GM19043 (cell line): Measurements from ENCODE around the gene ERVFRD-1.
"Not testable (repeated sequence)": the region's sequence is repeated elsewhere in the genome, so short reads cannot be mapped to it uniquely, and the experiment has no call there.

Experiments
- ATAC-seq: cut with Tn5 transposase; IDR thresholded peaks from one replicate; pipeline ENCODE4 v1.9.1; 2021; ENCODE audit warnings: low read depth; ENCODE audit not compliant: unreplicated experiment

Gene ERVFRD-1

DNA sequence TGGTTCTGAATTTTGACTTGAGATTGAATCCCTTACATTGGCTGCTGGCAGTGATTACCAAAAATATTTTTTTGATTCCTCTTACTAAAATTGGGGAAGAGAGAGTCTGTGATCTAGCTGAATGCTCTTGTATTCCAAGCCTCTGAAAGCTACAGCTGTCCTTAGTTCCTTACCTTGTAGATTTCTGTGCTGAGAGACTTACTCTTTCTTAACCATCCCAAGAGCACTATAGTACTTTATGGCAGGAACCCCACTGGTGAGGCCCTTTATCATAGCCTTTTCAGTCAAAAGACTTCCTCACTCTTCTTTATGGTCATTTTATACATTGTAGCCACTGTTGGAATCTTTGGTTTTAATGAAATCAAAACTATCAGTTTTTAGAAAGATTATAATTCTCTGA is 19.1 kb upstream of the ERVFRD-1 start:
- ATAC-seq = no peak

DNA sequence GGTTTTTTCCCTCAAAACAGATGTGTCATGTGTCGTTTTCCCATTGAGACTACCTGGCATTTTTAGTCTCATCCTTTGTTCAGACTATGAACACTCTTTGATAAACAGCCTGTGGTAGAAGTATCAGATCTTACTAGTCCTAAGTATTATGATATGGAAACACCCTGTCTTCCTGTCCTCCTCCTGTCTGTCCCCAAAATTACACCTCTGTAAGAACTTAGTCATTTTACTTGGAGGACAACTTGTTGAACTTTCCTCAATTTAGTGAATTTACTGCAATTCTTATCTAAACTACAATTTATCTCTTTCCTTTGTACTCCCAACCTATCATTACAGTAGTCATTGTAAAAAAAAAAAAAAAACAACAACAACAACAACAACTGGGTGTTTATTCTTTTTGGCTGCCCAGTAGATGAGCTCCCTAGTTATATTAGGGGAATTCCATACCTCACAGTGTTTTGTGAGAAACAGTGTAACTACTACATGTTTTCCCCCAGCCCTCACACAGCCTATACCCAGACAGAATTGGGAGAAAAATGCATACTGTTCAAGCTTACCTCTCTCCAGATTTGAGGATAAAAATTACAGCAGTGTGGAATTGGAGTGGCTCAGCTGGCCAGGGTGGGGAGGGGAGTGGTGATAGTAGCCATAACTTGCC is 18.5 kb upstream of the ERVFRD-1 start:
- no peak for ATAC-seq

DNA sequence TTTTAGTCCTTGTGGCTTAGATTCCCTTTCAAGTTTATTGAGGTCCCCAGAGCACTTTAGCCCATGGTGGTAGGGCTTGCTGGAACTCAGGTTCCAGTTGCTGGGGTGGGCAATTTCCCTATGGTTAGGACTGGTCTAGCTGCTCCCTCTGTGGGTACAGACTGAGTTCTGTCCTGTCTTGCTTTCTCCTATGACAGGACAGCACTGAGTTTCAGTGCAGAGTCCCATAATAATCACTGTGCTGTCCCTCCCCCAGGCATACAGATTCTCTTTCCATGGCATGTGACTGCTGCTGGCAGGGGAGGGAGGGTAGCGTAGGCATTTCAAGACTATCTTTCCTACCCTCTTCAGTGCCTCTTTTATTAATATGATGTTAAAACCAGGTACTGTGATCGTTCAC is 17.1 kb upstream of the ERVFRD-1 start:
- no peak for ATAC-seq

DNA sequence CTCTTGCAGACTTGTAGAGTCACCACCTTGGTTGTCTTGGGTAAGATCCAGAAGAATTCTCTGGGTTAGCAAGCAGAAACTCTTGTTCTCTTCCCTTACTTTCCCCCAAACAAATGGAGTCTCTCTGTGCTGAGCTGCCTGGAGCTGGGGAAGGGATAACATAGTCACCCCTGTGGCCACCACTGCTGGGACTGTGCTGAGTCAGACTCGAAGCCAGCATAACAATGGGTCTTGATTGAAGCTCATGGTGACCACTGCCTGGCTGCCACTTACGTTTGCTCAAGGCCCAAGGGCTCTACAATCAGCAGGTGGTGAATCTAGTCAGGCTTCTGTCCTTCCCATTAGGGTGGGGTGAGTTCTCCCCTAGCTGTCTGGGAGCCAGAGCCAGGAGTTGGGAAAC is 15.4 kb upstream of the ERVFRD-1 start:
- no peak for ATAC-seq

DNA sequence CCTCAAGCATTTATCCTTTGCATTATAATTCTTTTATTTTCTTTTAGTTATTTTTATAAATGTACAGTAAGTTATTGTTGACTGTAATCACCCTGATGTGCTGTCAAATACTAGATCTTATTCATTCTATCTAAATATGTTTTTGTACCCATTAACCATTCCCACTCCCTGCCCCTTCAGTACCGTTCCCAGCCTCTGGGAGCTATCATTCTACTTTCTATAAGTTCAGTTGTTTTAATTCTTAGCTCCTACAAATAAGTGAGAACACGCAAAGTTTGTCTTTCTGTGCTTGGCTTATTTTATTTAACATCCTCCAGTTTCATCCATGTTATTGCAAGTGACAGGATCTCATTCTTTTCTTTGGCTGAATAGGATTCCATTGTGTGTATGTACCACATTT is 12.5 kb upstream of the ERVFRD-1 start:
- no peak for ATAC-seq

DNA sequence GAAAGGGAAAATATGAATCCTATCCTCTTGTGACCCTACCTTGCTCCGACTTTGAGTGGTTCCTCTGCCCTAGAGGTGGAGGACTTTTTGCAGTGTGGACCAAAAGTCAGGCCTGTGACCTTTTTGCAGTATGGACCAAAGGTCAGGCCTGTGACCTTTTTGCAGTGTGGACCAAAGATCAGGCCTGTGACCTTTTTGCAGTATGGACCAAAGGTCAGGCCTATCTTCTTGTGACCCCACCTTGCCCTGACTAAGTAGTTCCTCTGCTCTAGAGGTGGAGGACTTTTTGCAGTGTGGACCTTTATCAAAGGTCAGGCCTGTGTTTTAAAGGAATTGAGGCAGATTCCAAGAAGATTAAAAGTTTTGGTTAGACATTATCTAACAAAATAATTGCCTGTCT is 10.9 kb upstream of the ERVFRD-1 start:
- ATAC-seq = no peak

DNA sequence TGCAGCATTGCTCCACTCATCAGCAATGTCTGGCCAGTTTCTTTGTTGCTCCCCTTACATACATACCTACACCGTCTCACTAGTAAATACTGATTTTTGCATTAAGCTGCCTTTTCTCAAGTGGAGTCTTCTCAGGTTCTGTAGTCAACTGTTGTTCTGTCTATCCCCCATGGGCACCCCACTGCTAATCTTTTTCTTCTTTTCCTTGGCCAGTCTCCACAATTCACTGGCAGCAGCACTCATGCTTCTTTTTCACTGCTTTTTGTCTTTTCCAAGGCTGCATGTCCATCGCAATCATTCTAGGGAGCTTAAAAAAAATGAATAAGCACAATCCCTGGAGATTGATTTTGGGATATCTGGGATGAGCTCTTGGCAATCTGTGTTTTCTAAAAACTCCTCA is 10.3 kb upstream of the ERVFRD-1 start:
- no peak for ATAC-seq

DNA sequence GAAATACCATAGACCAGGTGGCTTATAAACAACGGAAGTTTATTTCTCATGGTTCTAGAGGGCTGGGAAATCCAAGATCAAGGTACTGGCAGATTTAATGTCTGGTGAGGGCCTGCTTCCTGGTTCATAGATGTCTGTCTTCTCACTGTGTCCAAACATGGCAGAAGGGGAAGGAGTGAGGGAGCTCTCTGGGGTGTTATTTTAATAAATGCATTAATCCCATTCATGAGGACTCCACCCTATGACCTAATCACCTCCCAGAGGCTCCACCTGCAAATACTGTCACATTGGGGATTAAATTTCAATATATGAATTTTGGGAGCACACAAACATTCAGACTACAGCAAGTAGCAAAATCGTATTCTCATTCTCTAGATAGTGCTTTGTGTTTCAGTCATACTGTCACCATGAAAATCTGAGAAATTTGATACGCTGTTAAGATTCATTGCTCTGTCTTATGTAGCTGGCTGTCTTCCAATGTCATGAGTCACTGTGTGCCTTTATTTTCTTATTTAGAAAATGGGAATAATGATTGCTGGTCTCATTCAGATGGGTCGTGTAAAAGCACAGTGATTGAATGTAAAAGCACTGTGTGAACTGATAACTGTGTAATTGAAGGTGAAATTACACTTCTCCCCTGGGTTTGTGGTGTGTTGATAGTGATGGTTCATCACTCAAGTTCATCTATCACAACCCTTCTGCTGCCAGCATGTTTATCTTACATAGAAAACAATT is 8.9 kb upstream of the ERVFRD-1 start:
- no peak for ATAC-seq

DNA sequence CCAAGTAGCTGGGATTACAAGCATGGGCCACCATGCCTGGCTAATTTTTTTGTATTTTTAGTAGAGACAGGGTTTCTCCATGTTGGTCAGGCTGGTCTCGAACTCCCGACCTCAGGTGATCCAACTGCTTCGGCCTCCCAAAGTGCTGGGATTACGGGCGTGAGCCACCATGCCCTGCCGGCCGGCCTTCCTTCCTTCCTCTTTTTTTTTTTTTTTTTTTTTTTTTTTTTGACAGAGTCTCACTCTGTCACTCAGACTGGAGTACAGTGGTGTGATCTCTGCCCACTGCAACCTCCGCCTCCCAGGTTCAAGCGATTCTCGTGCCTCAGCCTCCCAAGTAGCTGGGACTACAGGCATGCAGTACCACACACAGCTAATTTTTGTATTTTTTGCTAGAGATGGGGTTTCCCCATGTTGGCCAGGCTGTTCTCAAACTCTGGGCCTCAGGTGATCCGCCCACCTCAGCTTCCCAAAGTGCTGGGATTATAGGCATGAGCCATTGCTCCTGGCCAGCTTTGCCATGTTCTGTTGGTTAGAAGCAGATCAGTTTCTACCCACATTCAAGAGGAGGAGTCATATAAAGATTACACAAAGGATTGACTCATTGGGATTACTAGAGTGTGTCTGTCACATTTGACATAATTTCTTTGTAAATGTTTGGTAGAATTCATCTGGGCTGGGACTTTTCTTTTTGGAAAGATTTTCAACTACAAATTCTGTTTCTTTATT is 4.4 kb upstream of the ERVFRD-1 start:
- ATAC-seq = not testable (repeated sequence)

DNA sequence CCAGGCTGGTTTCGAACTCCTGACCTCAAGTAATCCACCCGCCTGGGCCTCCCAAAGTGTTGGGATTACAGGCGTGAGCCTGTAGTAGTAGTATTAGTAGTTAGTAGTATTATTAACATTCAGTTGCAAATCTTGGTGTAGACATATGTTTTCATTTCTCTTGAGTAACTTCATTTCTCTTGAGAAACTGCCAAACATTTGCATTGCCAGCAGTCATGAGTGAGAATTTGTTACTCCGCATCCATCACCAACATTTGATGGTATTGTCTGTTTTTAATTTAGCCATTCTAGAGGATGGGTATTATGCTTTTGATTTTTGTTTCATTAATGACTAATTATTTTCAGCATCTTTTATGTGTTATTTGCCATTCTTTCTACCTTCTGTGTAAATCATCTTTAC is 1.5 kb upstream of the ERVFRD-1 start:
- no peak for ATAC-seq

DNA sequence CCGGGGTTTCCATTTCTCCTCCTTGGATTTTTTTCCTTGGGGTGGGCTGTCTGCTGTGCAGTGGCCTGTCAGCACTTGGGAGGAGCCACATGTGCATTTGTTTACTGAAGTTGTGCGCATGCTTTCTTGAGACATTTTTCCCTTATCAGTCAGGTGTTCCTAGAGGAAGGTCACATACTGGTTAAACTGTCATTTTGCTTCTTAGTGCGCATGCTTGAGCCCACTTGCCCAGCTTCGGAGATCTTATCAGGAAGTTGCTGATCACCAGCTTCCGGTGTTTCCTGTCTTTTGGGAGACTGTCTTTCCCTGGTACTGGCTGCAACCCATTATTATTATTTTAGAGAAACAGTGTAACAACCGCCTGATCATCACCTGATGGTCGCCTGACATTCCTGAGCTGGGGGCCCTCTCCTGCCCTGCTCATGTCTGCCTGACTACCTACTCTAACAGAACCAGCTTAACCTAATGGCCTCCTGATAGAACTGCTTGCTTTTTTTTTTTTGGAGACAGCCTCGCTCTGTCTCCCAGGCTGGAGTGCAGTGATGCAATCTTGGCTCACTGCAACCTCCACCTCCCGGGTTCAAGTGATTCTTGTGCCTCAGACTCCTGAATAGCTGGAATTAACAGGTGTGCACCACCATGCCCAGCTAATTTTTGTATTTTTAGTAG is 378 bp upstream of the ERVFRD-1 start:
- ATAC-seq = no peak

DNA sequence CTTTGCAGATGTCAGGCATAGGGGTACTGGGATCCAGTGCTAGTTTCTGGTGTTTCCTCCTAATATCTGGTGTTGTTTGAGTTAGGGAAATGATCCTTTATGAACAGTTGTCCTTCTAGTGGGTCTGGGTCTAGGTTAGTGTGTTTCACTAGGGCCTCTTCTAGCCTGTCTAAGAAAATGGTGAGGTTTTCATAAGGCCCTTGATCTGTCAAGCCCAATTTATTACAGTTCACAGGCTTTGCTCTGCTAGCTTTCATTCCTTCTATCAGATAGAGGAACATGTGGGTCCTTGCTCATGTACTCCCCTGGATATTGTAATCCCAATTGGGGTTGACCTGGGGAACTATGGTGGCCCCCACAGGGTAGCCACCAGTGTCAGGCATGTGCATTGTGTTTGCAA is 2.8 kb downstream of the ERVFRD-1 start:
- ATAC-seq = no peak

DNA sequence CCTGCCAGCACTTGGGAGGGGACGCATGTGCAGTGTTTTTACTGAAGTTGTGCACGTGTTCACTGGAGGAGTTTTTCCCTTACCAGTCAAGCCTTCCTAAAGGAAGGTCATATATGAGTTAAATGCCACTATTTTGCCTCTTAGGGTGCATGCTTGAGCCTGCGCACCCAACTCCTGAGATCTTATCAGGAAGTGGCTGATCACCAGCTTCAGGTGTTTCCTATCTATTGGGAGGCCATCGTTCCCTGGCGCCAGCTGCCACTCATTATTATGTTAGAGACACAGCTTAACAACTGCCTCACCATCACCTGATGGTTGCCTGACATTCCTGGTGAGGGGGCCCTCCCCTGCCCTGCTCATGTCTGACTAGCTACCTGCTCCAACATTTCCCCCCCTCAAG is 8.5 kb downstream of the ERVFRD-1 start:
- ATAC-seq = no peak

DNA sequence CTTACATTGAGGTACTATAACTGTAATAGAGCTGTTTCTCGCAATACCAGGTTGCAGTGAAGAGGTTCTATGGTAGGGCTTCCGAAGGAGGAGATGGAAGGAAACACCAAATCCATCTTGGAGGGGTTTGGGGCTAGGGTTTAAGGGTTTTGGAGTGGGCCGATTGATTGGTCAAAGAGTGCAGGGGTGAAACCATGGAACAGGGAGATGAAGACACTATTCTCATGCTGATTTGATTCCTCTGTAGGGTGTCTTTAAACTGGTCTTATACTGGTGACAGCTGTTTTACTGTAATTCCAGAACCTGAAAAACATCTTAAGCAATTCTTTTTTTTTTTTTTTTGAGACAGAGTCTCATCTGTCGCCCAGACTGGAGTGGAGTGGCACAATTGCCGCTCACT is 10.1 kb downstream of the ERVFRD-1 start:
- no peak for ATAC-seq

DNA sequence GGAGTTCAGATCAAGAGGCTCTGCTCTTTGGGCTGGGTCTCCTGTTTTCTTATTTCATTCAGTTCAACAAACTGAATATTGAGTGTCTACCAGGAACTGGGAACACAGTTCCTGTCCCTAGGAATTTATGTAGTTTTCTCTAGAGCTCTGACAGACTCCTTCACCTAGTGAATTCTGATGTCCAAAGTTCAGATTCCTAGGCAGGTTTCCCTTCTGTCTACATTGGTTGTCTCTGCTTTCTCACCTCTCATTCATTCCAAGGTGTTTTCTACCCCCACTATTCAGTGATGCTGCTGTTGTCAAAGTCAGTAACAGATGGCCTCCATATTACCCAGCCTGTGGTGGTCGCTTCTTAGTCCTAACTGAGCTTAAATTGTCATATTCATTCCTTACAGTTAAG is 13.5 kb downstream of the ERVFRD-1 start:
- ATAC-seq = no peak

DNA sequence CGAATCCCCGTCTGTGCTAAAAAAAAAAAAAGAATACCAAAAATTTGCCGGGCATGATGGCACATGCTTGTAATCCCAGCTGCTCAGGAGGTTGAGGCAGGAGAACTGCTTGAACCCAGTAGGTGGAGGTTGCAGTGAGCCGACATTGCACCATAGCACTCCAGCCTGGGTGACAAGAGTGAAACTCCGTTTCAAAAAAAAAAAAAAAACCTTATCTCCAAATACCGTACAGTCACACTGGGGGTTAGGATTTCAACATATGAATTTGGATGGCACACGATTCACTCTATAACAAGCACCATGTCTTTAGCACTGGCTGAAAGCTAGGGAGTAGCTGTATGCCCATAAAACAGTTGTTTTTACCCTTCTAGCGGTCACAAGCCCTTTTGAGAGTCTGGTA is 14.0 kb downstream of the ERVFRD-1 start:
- no peak for ATAC-seq

DNA sequence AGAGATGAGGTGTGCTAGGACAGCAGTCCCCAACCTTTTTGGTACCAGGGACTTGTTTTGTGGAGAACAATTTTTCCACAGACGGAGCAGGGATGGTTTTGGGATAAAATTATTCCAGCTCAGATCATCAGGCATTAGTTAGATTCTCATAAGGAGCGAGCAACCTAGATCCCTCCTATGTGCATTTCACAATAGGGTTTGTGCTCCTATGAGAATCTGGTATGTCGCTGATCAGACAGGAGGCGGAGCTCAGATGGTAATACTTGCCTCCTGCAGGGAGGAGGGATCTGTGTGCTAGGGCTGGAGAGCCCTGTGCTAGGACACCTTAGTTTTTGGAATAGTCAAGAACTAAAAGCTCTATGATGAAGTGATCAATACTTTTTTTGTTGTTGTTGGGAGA is 15.4 kb downstream of the ERVFRD-1 start:
- ATAC-seq = no peak

DNA sequence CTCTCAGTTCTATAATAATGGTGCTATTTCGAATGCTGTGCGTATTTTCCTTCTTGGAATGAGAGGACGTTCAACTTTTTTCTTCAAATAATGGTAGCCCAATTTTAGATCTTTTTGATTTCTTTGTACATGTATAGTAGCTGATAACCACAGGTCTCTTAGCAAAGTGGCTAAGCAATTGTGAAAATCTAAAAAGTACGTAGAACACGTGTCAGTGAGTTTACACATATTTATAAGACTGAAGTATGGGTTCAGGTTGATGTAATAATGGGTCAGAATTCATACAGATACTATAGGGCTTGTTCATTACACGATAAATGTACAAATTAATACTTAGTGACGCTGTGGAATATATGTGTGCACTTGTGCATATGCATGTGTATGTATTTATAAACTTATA is 16.6 kb downstream of the ERVFRD-1 start:
- no peak for ATAC-seq

DNA sequence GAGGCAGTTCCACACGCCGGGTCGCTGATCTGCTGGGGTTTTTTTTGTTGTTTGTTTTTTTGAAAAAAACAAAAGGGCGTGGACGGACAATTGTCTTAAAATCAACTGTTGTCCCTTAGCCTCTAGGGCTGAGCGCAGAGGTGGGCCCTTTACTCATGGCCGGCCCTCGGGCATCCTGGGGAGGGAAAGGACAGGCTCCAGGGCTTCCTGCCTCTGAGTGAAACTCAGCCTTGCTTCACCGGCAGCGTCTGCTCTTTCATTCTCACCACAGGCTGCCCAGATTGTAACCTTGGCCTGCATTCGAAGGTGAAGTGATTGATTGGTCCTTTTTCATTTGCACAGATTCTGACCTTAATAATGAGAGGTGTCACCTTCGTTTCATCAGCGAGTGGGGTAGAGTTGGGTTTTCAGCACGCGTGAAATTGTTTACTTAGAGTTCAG is 17.1 kb downstream of the ERVFRD-1 start:
- peak; percentile 33 for ATAC-seq

DNA sequence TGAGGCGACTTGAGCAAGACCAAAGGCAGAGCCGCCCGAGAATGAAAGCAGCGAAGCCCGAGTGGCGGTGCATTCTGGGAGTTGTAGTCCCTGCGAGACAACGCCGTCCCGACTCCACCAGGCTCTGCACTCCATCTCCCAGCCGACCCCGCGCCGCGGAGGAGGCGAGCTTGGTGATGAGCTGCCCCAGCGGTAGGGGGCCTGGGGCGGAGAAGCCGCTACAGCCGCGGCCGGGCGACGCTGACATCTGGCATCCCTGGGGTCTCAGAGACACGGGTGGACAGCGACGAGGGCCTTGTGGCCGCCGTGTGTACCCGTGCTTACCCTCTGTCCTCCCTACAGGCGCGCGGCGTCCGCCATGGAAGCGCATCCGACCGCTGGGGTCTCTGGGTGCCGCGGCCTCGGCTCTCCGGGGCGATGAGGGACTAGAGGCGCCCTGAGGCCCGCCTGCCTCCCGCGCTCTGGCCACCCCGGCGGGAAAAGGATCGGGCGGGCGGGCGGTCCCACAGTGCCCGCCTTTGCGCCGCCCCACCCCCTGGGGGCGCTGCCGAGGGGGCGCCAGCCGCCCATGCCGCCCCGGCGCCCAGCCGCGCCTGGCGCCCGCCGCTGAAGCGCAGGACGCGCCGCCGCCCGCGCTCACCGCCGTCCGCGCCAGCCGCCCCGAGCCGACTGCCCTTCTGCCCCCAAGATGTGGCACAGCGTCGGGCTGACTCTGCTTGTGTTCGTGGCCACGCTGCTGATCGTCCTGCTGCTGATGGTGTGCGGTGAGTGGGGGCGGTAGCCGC is 17.7 kb downstream of the ERVFRD-1 start, which contains the start of gene SMIM13:
Gene SMIM13, plus strand, starts transcription at position 209 of the 785 bp plus-strand sequence. Its CDS starts 480 bp downstream, at position 689.
- peak; percentile 85 for ATAC-seq

DNA sequence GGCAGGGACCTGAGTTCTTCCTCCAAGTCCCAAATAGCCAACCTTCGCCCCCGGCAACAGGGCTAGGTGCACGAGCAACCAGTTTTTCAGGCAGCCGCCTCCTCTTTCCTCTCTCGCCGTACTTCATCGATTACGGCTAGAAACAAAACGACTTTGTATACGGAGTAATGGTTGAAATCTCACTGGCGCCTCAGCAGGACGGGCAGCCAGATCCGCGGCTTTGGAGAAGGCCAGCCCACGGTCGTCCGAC is 18.2 kb downstream of the ERVFRD-1 start:
- ATAC-seq = peak; percentile 10
